Activated CD4-positive, alpha-beta T cell treated with anti-CD3 and anti-CD28 coated beads for 36 hours (primary cell): ENCODE measurements around the gene ADPGK. TPM values are rescaled to one million over a fixed set of nuclear protein-coding genes. Genes with fewer than 3 reads are reported as not detected.
"Not testable (repeated sequence)": the region's sequence is repeated elsewhere in the genome, so short reads cannot be mapped to it uniquely, and the experiment has no call there.

Experiments
- ATAC-seq: fragments of 200-7000 bp; cut with Tn5 transposase; one replicate; pipeline ENCODE4 v1.10.0; 2021; ENCODE audit warnings: mild to moderate bottlenecking, moderate library complexity
- CTCF ChIA-PET: fragments of 350-600 bp; sonication (Branson Sonifier 250); formaldehyde crosslinking; loops from one replicate; lab custom pipeline; 2021; ENCODE audit warnings: antibody characterized with exemption; lab: Charles Lee
- POLR2A ChIA-PET: fragments of 350-600 bp; sonication (Branson Sonifier 250); formaldehyde crosslinking; loops from one replicate; lab custom pipeline; 2021; ENCODE audit warnings: antibody characterized with exemption, inconsistent platforms; lab: Charles Lee
- DNase-seq: peaks from one replicate; pipeline ENCODE4 v3.0.0-alpha.2; 2020
- H3K27ac Mint-ChIP-seq: one replicate; pipeline ENCODE4 v1.8.0; 2021; ENCODE audit warnings: mixed read lengths
- H3K27me3 Mint-ChIP-seq: one replicate; pipeline ENCODE4 v1.8.0; 2021; ENCODE audit warnings: mixed read lengths
- H3K36me3 Mint-ChIP-seq: one replicate; pipeline ENCODE4 v1.8.0; 2021; ENCODE audit warnings: low read depth, mixed read lengths
- H3K4me1 Mint-ChIP-seq: one replicate; pipeline ENCODE4 v1.8.0; 2021; ENCODE audit warnings: mixed read lengths
- H3K4me3 Mint-ChIP-seq: one replicate; pipeline ENCODE4 v1.8.0; 2021; ENCODE audit warnings: mild to moderate bottlenecking, moderate library complexity, mixed read lengths
- H3K9me3 Mint-ChIP-seq: one replicate; pipeline ENCODE4 v1.8.0; 2021; ENCODE audit warnings: low read depth, mixed read lengths
- intact Hi-C, 2 experiments: fragments of 100-400 bp; cut with DNase I in 1 of 2; cut with micrococcal nuclease in 1 of 2; formaldehyde crosslinking; loops; one replicate each; pipeline versions ENCODE4 v1.14.2 to v1.15.1; 2022 to 2024; cut with DNase I, micrococcal nuclease
- total RNA-seq, 2 experiments: library from RNA; stranded (reverse); gene quantifications; one replicate each; pipeline ENCODE4 v1.2.3, GENCODE V29; 2021

ADPGK gene
- total RNA-seq, 2 experiments from 2014 or later: 58.0 to 70.8 TPM

GRCh38 chr15:72751751-72752455 lies 31.7 kb downstream of the ADPGK start:
- no peaks in the 10 kb centered on the region for H3K9me3 Mint-ChIP-seq
- ChIA-PET CTCF (interaction anchor here (0.8 to 3.5 kb wide), 6 partner anchors 12 to 260 kb away, joined by 3 to 23 read pairs (median 4); no protein-coding TSS in a partner anchor), POLR2A (no interaction called here)
- H3K27me3 Mint-ChIP-seq: no peaks in the 10 kb centered on the region
- DNase-seq (no peak), ATAC-seq (no peak)
- peaks cover 34% of the 10 kb centered on the region for H3K4me1 Mint-ChIP-seq
- H3K27ac Mint-ChIP-seq: peak overlapping the region; percentile 33
- no peak overlapping the region for H3K4me3 Mint-ChIP-seq
- intact Hi-C loops: no loop called here
- H3K36me3 Mint-ChIP-seq: peaks cover 56% of the 10 kb centered on the region

- no peak for DNase-seq
- Mint-ChIP-seq H3K4me3 (no peak overlapping the region), H3K36me3 (peaks cover 43% of the 10 kb centered on the region), H3K9me3 (no peaks in the 10 kb centered on the region), H3K27ac (no peak overlapping the region), H3K4me1 (peaks cover 26% of the 10 kb centered on the region), H3K27me3 (no peaks in the 10 kb centered on the region)
- intact Hi-C loops: no loop called here
- POLR2A ChIA-PET: interaction anchor here (0.6 kb wide), 1 partner anchor 30 kb away, joined by 5 read pairs; no protein-coding TSS in a partner anchor
- CTCF ChIA-PET: interaction anchor here (0.7 to 3.7 kb wide), 4 partner anchors 9 to 544 kb away, joined by 3 to 15 read pairs (median 5); no protein-coding TSS in a partner anchor
- ATAC-seq: no peak
These were observed 33.9 kb downstream of the ADPGK start for GRCh38 chr15:72749700-72750099.

- ChIA-PET POLR2A (interaction anchor here (0.7 to 0.9 kb wide), 2 partner anchors 12 to 54 kb away, joined by 3 to 5 read pairs; partner anchors contain the start of genes BBS4 and HIGD2B), CTCF (interaction anchor here (0.7 to 3.3 kb wide), 6 partner anchors 10 to 69 kb away, joined by 3 to 26 read pairs (median 4); no protein-coding TSS in a partner anchor)
- peaks cover 34% of the 10 kb centered on the region for H3K4me1 Mint-ChIP-seq
- DNase-seq (no peak), ATAC-seq (peak; percentile 92)
- H3K27ac Mint-ChIP-seq: peak overlapping the region; percentile 79
- intact Hi-C loops: loop anchor here (2.0 to 5.0 kb wide), 2 partner anchors 42 to 43 kb away; partner anchors contain the start of gene ADPGK (in 2 of the 2)
- H3K4me3 Mint-ChIP-seq: peak overlapping the region; percentile 13
- H3K36me3 Mint-ChIP-seq: peaks cover 49% of the 10 kb centered on the region
- no peaks in the 10 kb centered on the region for H3K27me3 Mint-ChIP-seq
- H3K9me3 Mint-ChIP-seq: no peaks in the 10 kb centered on the region
These were observed 43.3 kb downstream of the ADPGK start for GRCh38 chr15:72740219-72740618.

- peaks cover 46% of the 10 kb centered on the region for H3K36me3 Mint-ChIP-seq
- ChIA-PET CTCF (no interaction called here), POLR2A (no interaction called here)
- ATAC-seq: no peak
- DNase-seq: no peak
- H3K27me3 Mint-ChIP-seq: no peaks in the 10 kb centered on the region
- no peak overlapping the region for H3K4me3 Mint-ChIP-seq
- no peaks in the 10 kb centered on the region for H3K9me3 Mint-ChIP-seq
- H3K4me1 Mint-ChIP-seq: peaks cover 34% of the 10 kb centered on the region
- intact Hi-C loops: no loop called here
- H3K27ac Mint-ChIP-seq: peak overlapping the region; percentile 9
These were observed 45.8 kb downstream of the ADPGK start for GRCh38 chr15:72737723-72738122.

GRCh38 chr15:72737061-72737460 lies 46.5 kb downstream of the ADPGK start:
- Mint-ChIP-seq H3K27ac (peak overlapping the region; percentile 2), H3K36me3 (peaks cover 44% of the 10 kb centered on the region), H3K9me3 (no peaks in the 10 kb centered on the region), H3K4me1 (peaks cover 34% of the 10 kb centered on the region), H3K27me3 (no peaks in the 10 kb centered on the region), H3K4me3 (no peak overlapping the region)
- CTCF ChIA-PET: interaction anchor here (1.9 kb wide), 1 partner anchor 15 kb away, joined by 9 read pairs; no protein-coding TSS in a partner anchor
- POLR2A ChIA-PET: interaction anchor here (0.6 kb wide), 1 partner anchor 30 kb away, joined by 3 read pairs; no protein-coding TSS in a partner anchor
- no peak for ATAC-seq
- DNase-seq: no peak
- intact Hi-C loops: no loop called here

- intact Hi-C loops: no loop called here
- POLR2A ChIA-PET: interaction anchor here (0.6 kb wide), 1 partner anchor 610 kb away, joined by 3 read pairs; no protein-coding TSS in a partner anchor
- H3K4me1 Mint-ChIP-seq: peaks cover 16% of the 10 kb centered on the region
These were observed 48.4 kb downstream of the ADPGK start for GRCh38 chr15:72735111-72735510.

GRCh38 chr15:72733941-72734738 lies 49.4 kb downstream of the ADPGK start:
- no peak for ATAC-seq
- H3K9me3 Mint-ChIP-seq: no peaks in the 10 kb centered on the region
- no peaks in the 10 kb centered on the region for H3K27me3 Mint-ChIP-seq
- H3K4me1 Mint-ChIP-seq: peaks cover 7% of the 10 kb centered on the region
- no peak overlapping the region for H3K27ac Mint-ChIP-seq
- H3K36me3 Mint-ChIP-seq: peaks cover 27% of the 10 kb centered on the region
- intact Hi-C loops: no loop called here
- CTCF ChIA-PET: interaction anchor here (0.6 to 1.7 kb wide), 2 partner anchors 11 to 365 kb away, joined by 3 to 6 read pairs; no protein-coding TSS in a partner anchor
- H3K4me3 Mint-ChIP-seq: no peak overlapping the region
- POLR2A ChIA-PET: no interaction called here
- no peak for DNase-seq

More at GRCh38 chr15:72735111-72735510, 48.4 kb downstream of the ADPGK start:
- H3K36me3 Mint-ChIP-seq: peaks cover 34% of the 10 kb centered on the region
- CTCF ChIA-PET: interaction anchor here (1.0 to 1.9 kb wide), 4 partner anchors 12 to 16 kb away, joined by 3 to 9 read pairs (median 4); no protein-coding TSS in a partner anchor
- H3K27me3 Mint-ChIP-seq: no peaks in the 10 kb centered on the region
- no peak for DNase-seq
- no peak overlapping the region for H3K4me3 Mint-ChIP-seq
- no peak overlapping the region for H3K27ac Mint-ChIP-seq
- H3K9me3 Mint-ChIP-seq: no peaks in the 10 kb centered on the region
- no peak for ATAC-seq

- Mint-ChIP-seq H3K27ac (no peak overlapping the region), H3K36me3 (peaks cover 17% of the 10 kb centered on the region), H3K27me3 (no peaks in the 10 kb centered on the region), H3K4me3 (no peak overlapping the region), H3K9me3 (no peaks in the 10 kb centered on the region), H3K4me1 (no peaks in the 10 kb centered on the region)
- no peak for DNase-seq
- intact Hi-C loops: no loop called here
- ChIA-PET POLR2A (no interaction called here), CTCF (interaction anchor here (1.2 to 1.7 kb wide), 4 partner anchors 10 to 102 kb away, joined by 3 to 7 read pairs (median 6); no protein-coding TSS in a partner anchor)
- ATAC-seq: no peak
These were observed 51.0 kb downstream of the ADPGK start for GRCh38 chr15:72732516-72732915.

- ATAC-seq (no peak), DNase-seq (no peak)
- H3K27ac Mint-ChIP-seq: no peak overlapping the region
- H3K27me3 Mint-ChIP-seq: no peaks in the 10 kb centered on the region
- CTCF ChIA-PET: interaction anchor here (0.7 to 1.5 kb wide), 4 partner anchors 9 to 102 kb away, joined by 3 to 7 read pairs (median 4); no protein-coding TSS in a partner anchor
- intact Hi-C loops: no loop called here
- no peak overlapping the region for H3K4me3 Mint-ChIP-seq
- H3K4me1 Mint-ChIP-seq: no peaks in the 10 kb centered on the region
- POLR2A ChIA-PET: no interaction called here
- peaks cover 14% of the 10 kb centered on the region for H3K36me3 Mint-ChIP-seq
- no peaks in the 10 kb centered on the region for H3K9me3 Mint-ChIP-seq
These were observed 51.5 kb downstream of the ADPGK start for GRCh38 chr15:72732086-72732485.

- Mint-ChIP-seq H3K9me3 (no peaks in the 10 kb centered on the region), H3K27ac (no peak overlapping the region), H3K36me3 (peaks cover 11% of the 10 kb centered on the region), H3K27me3 (no peaks in the 10 kb centered on the region), H3K4me3 (no peak overlapping the region), H3K4me1 (no peaks in the 10 kb centered on the region)
- ATAC-seq (no peak), DNase-seq (no peak)
- ChIA-PET CTCF (no interaction called here), POLR2A (no interaction called here)
- intact Hi-C loops: no loop called here
These were observed 54.7 kb downstream of the ADPGK start for GRCh38 chr15:72728821-72729220.

- H3K27me3 Mint-ChIP-seq, POLR2A ChIA-PET, H3K4me1 Mint-ChIP-seq, H3K9me3 Mint-ChIP-seq, ATAC-seq, H3K4me3 Mint-ChIP-seq, H3K27ac Mint-ChIP-seq, intact Hi-C loops, CTCF ChIA-PET, DNase-seq: not testable (repeated sequence)
- H3K36me3 Mint-ChIP-seq: peaks cover 11% of the 10 kb centered on the region
These were observed 55.3 kb downstream of the ADPGK start for GRCh38 chr15:72728249-72728648.
